ENCODE results near the gene ENAM.
"Not testable (repeated sequence)": the region's sequence is repeated elsewhere in the genome, so short reads cannot be mapped to it uniquely, and the experiment has no call there.

Gene ENAM

DNA sequence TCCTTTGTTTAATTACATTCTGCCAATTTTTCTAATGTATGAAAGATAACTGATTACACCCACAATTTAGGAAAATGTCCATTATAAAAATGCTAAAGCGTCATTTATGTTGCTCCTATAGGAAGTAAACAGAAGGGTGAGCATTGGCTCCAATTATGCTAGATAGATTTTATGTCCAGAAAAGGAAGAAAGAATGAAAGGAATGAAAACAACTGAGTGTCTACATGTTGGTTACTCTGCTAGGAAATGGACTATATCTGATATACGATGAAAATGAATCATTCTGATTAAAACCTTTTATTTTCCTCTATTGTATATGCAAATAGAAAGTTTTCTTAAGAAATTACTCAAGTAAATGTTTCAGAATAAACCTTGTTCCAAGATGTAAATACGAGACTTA is 1.6 kb downstream of the ENAM start:
- Histone ChIP-seq H3K9ac (ENCODE audit: low read depth, low read length) (no peak overlapping the region), H3K36me3 (ENCODE audit: insufficient read depth, low read length) (no peaks in the 10 kb centered on the region), H3K9me3 (ENCODE audit: insufficient read depth, low read depth, low read length) (no peaks in the 10 kb centered on the region), H3K4me3 (ENCODE audit: low read length) (no peak overlapping the region), H3K4me1 (ENCODE audit: insufficient read depth, low read length) (no peaks in the 10 kb centered on the region), H3K27me3 (ENCODE audit: insufficient read depth, low read length) (no peaks in the 10 kb centered on the region), H3K27ac (ENCODE audit: low read depth, low read length) (no peak overlapping the region)
- WGBS: 95% methylated on average over 1 of the region's 3 CpGs

DNA sequence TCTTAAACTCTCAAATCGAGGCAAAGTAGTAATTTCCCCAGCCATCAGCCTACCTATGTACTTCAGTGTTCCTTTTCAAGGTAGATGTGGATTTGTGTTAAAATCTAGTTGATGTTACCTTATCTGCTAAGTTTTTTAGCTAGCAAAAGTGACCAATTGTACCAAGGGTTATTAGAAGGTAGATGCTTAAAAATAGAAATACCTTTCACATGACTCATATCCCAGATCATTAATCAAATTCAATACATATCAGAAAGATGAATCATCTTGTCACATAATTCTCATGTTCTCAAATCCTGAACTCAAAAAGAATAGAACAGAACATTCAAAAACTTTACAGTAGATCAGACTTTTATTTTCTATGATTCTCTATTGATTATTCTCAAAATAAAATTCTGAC is 3.5 kb downstream of the ENAM start:
- no peak overlapping the region for H3K9ac ChIP-seq (ENCODE audit: low read depth, low read length)
- no peaks in the 10 kb centered on the region for H3K4me1 ChIP-seq (ENCODE audit: insufficient read depth, low read length)
- no peaks in the 10 kb centered on the region for H3K27me3 ChIP-seq (ENCODE audit: insufficient read depth, low read length)
- no peak overlapping the region for H3K4me3 ChIP-seq (ENCODE audit: low read length)
- H3K9me3 ChIP-seq (ENCODE audit: insufficient read depth, low read depth, low read length): no peaks in the 10 kb centered on the region
- no peaks in the 10 kb centered on the region for H3K36me3 ChIP-seq (ENCODE audit: insufficient read depth, low read length)
- H3K27ac ChIP-seq (ENCODE audit: low read depth, low read length): no peak overlapping the region
- WGBS: no CpG with 5 or more reads among the region's 1 CpG

DNA sequence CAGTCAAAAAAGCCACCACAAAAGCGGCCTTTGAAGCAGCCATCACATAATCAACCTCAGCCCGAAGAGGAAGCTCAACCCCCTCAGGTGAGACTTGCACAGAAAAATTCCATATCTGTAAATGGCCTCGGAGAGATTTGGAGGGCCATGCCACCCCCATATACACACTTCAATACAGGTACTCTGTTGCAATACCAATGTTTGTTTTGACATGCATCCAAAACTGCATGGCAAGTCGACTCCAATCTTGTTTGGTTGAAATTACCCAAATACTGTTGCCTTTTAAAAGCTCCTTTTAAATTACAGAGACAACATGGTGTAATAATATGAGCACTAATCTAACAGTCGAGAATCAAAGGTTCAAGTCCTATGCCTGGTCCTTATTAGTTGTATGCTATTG is 5.9 kb downstream of the ENAM start:
- no peak overlapping the region for H3K4me3 ChIP-seq (ENCODE audit: low read length)
- no peaks in the 10 kb centered on the region for H3K9me3 ChIP-seq (ENCODE audit: insufficient read depth, low read depth, low read length)
- no peaks in the 10 kb centered on the region for H3K4me1 ChIP-seq (ENCODE audit: insufficient read depth, low read length)
- no peak overlapping the region for H3K9ac ChIP-seq (ENCODE audit: low read depth, low read length)
- H3K36me3 ChIP-seq (ENCODE audit: insufficient read depth, low read length): no peaks in the 10 kb centered on the region
- H3K27ac ChIP-seq (ENCODE audit: low read depth, low read length): no peak overlapping the region
- WGBS: 93% methylated on average over 5 of the region's 5 CpGs
- no peaks in the 10 kb centered on the region for H3K27me3 ChIP-seq (ENCODE audit: insufficient read depth, low read length)

DNA sequence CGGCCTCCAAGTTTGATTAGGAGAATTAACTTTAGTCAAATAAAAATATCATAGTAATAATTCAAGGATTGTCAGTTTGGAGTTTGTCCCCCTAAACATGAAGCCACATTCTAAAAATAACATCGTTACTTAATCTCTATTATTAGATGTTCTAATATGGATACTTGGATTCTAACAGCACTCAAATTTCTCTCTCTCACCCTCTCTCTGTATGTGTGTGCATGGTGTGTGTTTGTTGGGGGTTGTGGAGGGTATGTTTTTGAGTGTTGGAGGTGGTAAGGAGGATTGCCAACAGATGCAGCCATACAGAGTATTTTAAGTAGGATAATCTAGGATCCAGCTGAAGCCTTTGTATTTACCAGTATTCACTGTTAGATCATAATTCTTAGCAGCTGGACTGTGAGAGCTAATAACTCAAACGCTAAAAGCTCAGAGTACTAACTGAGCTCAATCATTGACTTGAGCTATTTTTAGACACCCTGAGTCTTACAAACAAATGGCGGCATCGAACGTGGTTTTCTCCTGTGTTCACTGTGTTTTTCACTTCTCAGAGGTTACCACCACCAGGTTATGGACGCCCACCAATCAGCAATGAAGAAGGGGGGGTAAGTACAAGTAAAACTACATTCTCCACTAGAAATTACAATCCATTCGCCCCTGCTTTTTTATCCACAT is 8.8 kb downstream of the ENAM start:
- Histone ChIP-seq H3K4me3 (ENCODE audit: low read length) (no peak overlapping the region), H3K9me3 (ENCODE audit: insufficient read depth, low read depth, low read length) (no peaks in the 10 kb centered on the region), H3K9ac (ENCODE audit: low read depth, low read length) (no peak overlapping the region), H3K27me3 (ENCODE audit: insufficient read depth, low read length) (no peaks in the 10 kb centered on the region), H3K27ac (ENCODE audit: low read depth, low read length) (no peak overlapping the region), H3K4me1 (ENCODE audit: insufficient read depth, low read length) (no peaks in the 10 kb centered on the region), H3K36me3 (ENCODE audit: insufficient read depth, low read length) (no peaks in the 10 kb centered on the region)
- WGBS: 92% methylated on average over 5 of the region's 8 CpGs

DNA sequence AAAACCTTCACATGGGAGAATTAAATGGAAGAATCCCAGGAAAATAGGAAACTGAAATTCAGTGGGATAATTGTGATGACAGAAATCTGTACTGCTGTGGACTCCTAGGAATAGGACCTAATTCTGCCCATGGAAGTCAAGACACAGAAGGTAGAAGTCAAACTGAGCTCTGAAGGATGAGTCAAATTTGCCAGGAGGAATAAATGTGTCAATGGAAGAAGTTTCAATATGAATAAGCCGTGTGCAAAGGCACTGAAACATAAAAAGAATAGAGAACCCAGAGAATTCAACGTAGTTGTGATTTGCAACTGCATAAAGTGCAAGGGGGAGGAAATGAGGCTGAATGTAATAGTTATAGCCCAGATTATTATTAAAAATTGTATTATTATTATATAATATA is 11.6 kb downstream of the ENAM start:
- Histone ChIP-seq H3K9me3 (ENCODE audit: insufficient read depth, low read depth, low read length) (no peaks in the 10 kb centered on the region), H3K27me3 (ENCODE audit: insufficient read depth, low read length) (no peaks in the 10 kb centered on the region), H3K4me3 (ENCODE audit: low read length) (no peak overlapping the region), H3K36me3 (ENCODE audit: insufficient read depth, low read length) (no peaks in the 10 kb centered on the region), H3K9ac (ENCODE audit: low read depth, low read length) (no peak overlapping the region), H3K4me1 (ENCODE audit: insufficient read depth, low read length) (no peaks in the 10 kb centered on the region), H3K27ac (ENCODE audit: low read depth, low read length) (no peak overlapping the region)
- 85% methylated on average over 2 of the region's 2 CpGs for WGBS

DNA sequence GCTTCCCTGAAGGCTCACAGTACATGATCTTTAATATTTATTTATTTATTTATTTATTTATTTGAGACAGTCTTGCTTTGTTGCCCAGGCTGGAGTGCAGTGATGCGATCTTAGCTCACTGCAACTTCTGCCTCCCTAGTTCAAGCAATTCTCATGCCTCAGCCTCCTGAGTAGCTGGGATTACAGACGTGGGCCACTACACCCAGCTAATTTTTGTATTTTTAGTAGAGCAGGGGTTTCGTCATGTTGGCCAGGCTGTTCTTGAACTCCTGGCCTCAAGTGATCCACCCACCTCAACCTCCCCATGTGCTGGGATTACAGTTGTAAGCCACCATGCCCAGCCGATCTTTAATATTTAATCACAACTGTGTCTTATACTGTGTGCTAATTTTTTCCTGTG is 22.2 kb downstream of the ENAM start:
- not testable (repeated sequence) for H3K36me3 ChIP-seq (ENCODE audit: insufficient read depth, low read length); H3K9me3 ChIP-seq (ENCODE audit: insufficient read depth, low read depth, low read length); H3K9ac ChIP-seq (ENCODE audit: low read depth, low read length); H3K4me3 ChIP-seq (ENCODE audit: low read length); H3K4me1 ChIP-seq (ENCODE audit: insufficient read depth, low read length); H3K27ac ChIP-seq (ENCODE audit: low read depth, low read length); H3K27me3 ChIP-seq (ENCODE audit: insufficient read depth, low read length)
- 88% methylated on average over 2 of the region's 4 CpGs for WGBS

DNA sequence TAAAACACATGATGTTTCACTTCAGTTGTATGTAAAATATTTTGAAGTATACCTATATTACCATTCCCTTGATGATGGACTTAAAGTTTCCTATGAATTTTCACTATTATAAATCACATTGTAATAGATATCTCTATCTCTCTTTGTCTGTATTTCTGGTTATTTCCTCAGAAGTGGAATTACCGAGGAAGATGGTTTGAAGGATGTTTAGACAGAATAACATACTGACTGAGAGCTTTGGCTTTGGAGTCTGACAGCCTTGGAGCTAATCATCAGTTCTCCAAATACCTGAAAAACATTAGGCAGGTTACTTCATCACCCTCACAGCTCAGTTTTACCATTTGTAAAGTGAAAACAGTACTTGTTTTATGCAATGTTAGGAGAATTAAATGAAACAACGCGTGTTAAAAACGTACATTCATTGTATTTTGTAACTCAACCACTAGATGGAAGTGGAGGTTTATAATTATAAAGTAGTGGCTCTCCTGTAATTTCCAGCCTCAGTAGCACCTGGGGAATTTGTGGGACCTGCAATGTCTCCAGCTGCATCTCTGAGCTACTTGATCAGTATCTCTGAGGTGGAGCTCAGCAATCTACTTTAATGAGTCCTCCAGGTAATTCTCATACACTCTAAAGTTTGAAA is 23.4 kb downstream of the ENAM start:
- no peaks in the 10 kb centered on the region for H3K27me3 ChIP-seq (ENCODE audit: insufficient read depth, low read length)
- no peaks in the 10 kb centered on the region for H3K9me3 ChIP-seq (ENCODE audit: insufficient read depth, low read depth, low read length)
- no peaks in the 10 kb centered on the region for H3K36me3 ChIP-seq (ENCODE audit: insufficient read depth, low read length)
- H3K27ac ChIP-seq (ENCODE audit: low read depth, low read length): no peak overlapping the region
- no peak overlapping the region for H3K4me3 ChIP-seq (ENCODE audit: low read length)
- H3K9ac ChIP-seq (ENCODE audit: low read depth, low read length): no peak overlapping the region
- WGBS: 47% methylated on average over 3 of the region's 4 CpGs
- no peaks in the 10 kb centered on the region for H3K4me1 ChIP-seq (ENCODE audit: insufficient read depth, low read length)

DNA sequence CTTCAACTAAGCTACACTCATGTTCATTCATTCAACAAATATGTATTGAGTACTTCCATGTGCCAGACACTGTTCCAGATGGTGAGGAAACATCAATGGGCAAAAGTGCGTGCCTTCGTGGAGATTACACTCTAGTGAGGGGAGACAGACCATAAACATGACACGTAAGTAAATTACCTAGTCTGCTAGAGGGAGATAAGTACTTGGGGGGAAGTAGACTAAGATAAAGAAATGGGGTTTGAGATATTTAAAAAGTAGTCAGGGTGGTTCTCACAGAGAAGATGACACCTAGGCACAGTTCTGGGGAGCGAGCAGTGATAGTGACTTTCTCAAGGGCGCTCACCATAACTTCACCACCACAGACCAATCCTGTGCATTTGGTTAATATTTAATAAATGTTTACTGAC is 26.1 kb downstream of the ENAM start:
- Histone ChIP-seq H3K4me3 (ENCODE audit: low read length) (no peak overlapping the region), H3K9ac (ENCODE audit: low read depth, low read length) (no peak overlapping the region), H3K36me3 (ENCODE audit: insufficient read depth, low read length) (no peaks in the 10 kb centered on the region), H3K9me3 (ENCODE audit: insufficient read depth, low read depth, low read length) (no peaks in the 10 kb centered on the region), H3K4me1 (ENCODE audit: insufficient read depth, low read length) (no peaks in the 10 kb centered on the region), H3K27ac (ENCODE audit: low read depth, low read length) (no peak overlapping the region), H3K27me3 (ENCODE audit: insufficient read depth, low read length) (no peaks in the 10 kb centered on the region)
- 94% methylated on average over 3 of the region's 5 CpGs for WGBS

DNA sequence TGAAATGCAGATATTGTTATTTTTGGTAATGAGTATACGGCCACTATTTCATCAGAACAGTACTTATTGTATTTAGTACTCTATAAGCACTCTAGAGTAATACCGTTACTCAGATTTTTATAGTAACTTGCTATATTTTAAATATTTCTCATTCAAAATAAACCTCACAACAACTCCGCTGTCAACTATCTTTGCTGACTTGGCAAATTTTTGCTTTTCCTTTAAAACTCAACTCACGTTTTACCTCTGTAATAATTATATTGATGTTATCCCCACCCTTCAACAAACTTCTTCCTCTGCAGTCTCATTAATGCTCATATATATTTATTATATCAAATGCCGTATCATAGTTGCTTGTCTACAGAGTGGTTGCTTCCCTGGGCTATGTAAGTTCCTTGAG is 28.8 kb downstream of the ENAM start:
- 96% methylated on average over 4 of the region's 5 CpGs for whole genome bisulfite sequencing
- Histone ChIP-seq H3K4me1 (ENCODE audit: insufficient read depth, low read length) (no peaks in the 10 kb centered on the region), H3K9me3 (ENCODE audit: insufficient read depth, low read depth, low read length) (no peaks in the 10 kb centered on the region), H3K27ac (ENCODE audit: low read depth, low read length) (no peak overlapping the region), H3K27me3 (ENCODE audit: insufficient read depth, low read length) (no peaks in the 10 kb centered on the region), H3K4me3 (ENCODE audit: low read length) (no peak overlapping the region), H3K9ac (ENCODE audit: low read depth, low read length) (no peak overlapping the region), H3K36me3 (ENCODE audit: insufficient read depth, low read length) (no peaks in the 10 kb centered on the region)

DNA sequence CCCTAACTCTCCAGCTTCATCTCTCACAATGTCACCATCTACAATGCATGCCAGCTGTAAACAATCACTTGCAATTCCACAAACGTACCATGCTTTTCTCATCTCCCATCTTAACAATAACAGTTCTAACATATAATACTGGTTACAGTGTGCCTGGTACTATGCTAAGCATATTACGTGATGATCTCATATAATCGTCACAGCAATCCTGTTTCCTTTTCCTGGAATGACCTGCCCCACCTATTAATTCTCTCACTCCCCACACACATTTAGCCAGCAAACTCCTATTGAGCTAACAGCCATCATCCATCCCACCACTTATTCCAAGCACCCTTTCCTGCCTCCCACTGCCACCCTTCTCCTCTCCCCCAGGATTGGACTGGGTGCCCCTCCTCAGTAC is 29.9 kb downstream of the ENAM start:
- Histone ChIP-seq H3K4me1 (ENCODE audit: insufficient read depth, low read length) (no peaks in the 10 kb centered on the region), H3K27ac (ENCODE audit: low read depth, low read length) (no peak overlapping the region), H3K9ac (ENCODE audit: low read depth, low read length) (no peak overlapping the region), H3K9me3 (ENCODE audit: insufficient read depth, low read depth, low read length) (no peaks in the 10 kb centered on the region), H3K36me3 (ENCODE audit: insufficient read depth, low read length) (no peaks in the 10 kb centered on the region), H3K4me3 (ENCODE audit: low read length) (no peak overlapping the region), H3K27me3 (ENCODE audit: insufficient read depth, low read length) (no peaks in the 10 kb centered on the region)
- WGBS: 89% methylated on average over 3 of the region's 3 CpGs

DNA sequence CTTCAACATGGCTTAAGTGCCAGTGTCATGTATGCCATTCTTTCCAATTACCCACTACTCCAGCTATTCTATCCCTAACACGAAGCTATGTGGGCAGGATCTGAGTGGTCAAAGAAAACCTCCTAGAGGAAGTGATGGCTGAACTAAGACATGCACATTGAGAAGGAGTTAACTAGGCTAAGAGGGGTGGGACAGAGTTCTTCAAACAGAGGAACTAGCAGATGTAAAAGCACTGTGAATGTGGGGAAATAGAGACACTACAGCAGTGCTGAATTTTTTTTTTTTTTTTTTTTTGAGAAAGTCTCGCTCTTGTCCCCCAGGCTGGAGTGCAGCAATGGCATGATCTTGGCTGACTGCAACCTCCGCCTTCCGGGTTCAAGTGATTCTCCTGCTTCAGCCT is 31.6 kb downstream of the ENAM start:
- Histone ChIP-seq H3K4me3 (ENCODE audit: low read length) (no peak overlapping the region), H3K27me3 (ENCODE audit: insufficient read depth, low read length) (no peaks in the 10 kb centered on the region), H3K9ac (ENCODE audit: low read depth, low read length) (no peak overlapping the region), H3K27ac (ENCODE audit: low read depth, low read length) (no peak overlapping the region), H3K36me3 (ENCODE audit: insufficient read depth, low read length) (no peaks in the 10 kb centered on the region), H3K9me3 (ENCODE audit: insufficient read depth, low read depth, low read length) (no peaks in the 10 kb centered on the region), H3K4me1 (ENCODE audit: insufficient read depth, low read length) (no peaks in the 10 kb centered on the region)
- 84% methylated on average over 4 of the region's 4 CpGs for WGBS

Measured in HUES64 (cell line).